Stimulated activated CD4-positive, alpha-beta T cell treated with anti-CD3 and anti-CD28 coated beads, Interleukin-4, amount 100 ng/mL, for 1 hour (primary cell): ENCODE measurements around the gene KCNAB2.

ENCODE experiments used
- DNase-seq: peaks from one replicate; pipeline ENCODE4 v3.0.0-alpha.2; 2020

The KCNAB2 gene

DNA sequence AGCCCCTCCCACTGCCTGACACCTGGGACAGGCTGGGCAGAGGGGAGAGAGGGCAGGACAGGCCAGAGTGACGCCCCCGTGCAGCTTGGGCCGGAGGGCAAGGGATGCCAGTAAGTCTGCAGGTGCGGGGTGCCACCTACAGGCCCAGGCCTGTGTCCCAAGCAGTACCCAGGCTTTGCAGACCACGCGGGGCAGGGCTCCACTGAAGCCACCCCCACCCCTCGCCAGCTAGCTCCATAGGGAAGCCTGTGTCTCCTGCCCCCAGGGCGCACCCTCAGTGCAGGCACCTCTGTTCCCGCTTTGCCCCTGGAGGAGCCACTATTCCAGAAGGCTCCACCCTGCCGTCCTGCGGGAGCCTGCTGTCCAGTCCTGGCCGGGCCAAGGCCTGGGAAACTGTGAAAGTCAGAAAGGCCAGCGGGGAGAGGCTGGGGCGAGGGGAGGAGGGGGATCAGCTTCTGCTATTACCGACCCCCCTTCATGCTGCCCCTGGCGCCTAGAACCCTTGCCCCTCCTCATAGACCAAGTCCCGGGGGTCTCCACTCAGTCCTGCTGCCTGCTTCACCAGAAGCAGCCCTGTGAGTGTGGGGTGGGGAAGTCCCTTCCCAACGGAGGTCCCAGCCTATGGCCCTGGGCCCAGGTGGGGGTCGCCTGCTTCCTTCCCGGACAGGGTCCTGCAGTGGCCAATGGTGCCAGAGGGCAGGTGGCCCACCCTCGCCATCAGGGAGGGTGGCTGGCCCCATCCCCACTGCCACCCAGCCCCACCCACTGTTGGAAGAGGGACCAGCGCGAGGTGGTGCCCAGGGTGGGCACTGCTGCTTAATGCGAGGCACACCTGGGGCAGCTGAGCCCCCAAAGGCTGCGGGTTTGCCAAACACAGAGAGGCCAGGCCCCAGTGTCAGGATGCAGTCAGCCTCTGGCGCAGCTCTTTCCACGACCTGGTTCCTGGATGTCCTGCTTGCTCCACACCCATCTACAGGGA lies 54.4 kb downstream of the KCNAB2 start:
- no peak for DNase-seq

DNA sequence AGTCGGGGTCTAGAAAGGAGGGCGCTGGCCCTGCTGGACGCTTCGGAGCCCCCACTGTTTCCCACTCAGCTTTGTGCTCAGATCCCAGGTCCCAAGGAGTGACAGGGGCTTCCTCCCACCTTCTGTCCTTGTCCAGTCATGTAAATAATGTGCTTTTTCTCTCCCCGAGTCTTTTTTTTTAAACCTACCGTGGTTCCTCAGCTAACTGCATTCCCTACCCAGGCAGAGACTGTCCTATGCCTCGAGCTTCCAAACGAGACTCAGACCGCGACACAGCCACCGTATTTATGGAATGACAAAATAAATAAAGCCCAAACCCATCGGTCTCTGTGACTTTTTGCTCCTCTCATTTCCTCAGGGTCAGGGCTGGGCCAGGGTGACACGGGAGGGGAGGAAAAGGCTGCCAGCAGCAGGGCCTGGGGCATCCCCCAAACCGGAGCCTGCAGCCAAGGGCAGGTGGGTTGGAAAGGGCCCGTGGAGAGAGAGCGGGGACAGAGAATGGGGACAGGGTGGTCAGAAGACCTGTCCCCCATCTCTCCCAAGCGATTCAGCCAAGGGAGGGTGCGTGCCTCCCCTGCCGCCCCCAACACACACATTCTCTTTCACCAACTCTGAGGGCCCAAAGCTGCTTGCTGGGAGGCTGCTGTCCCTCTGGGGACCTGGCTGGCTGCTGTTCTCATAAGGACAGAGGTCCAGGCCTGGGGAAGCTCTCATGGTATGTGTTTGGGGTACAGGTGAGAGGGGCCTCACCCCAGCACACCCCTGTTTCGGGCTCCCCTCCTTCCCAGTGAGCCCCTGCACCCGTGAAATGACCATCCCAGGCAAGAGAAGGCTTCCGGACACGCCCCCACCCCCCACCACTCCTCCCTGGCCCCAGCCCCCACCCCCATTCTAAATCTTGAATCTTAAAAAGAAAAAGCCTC lies 55.4 kb downstream of the KCNAB2 start:
- peak; percentile 26 for DNase-seq

GRCh38 chr1:6101826-6102531 lies 56.3 kb downstream of the KCNAB2 start:
- DNase-seq: no peak

- DNase-seq: no peak
These were observed 56.8 kb downstream of the KCNAB2 start for GRCh38 chr1:6102532-6102845.

GRCh38 chr1:6103111-6103853 lies 57.6 kb downstream of the KCNAB2 start:
- DNase-seq: no peak

- no peak for DNase-seq
These were observed 58.3 kb downstream of the KCNAB2 start for GRCh38 chr1:6103854-6104530.

- no peak for DNase-seq
These were observed 58.9 kb downstream of the KCNAB2 start for GRCh38 chr1:6104631-6105030.

GRCh38 chr1:6105218-6105679 lies 59.6 kb downstream of the KCNAB2 start:
- no peak for DNase-seq

DNA sequence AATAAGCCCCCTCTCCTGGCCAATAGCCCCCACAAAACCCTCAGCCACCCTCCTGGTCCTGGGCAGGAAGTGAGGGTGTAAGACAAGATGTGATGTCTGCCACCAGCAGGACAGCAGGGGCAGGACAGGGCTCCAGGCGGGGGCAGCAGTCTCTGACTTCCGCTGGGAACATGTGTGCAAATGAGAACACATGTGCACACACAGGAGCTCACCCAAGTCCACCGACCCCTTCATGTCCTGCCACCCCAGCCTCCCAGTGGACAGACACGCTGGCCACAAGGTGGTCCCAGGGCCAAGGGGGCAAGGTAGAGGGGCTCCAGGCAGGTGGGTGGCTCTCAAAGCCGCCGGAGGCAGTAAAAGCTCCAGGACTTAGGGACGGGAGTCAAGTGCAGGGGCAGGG lies 60.1 kb downstream of the KCNAB2 start:
- DNase-seq: no peak

- no peak for DNase-seq
These were observed 60.6 kb downstream of the KCNAB2 start for GRCh38 chr1:6106321-6106731.

GRCh38 chr1:6106977-6107376 lies 61.3 kb downstream of the KCNAB2 start:
- no peak for DNase-seq

DNA sequence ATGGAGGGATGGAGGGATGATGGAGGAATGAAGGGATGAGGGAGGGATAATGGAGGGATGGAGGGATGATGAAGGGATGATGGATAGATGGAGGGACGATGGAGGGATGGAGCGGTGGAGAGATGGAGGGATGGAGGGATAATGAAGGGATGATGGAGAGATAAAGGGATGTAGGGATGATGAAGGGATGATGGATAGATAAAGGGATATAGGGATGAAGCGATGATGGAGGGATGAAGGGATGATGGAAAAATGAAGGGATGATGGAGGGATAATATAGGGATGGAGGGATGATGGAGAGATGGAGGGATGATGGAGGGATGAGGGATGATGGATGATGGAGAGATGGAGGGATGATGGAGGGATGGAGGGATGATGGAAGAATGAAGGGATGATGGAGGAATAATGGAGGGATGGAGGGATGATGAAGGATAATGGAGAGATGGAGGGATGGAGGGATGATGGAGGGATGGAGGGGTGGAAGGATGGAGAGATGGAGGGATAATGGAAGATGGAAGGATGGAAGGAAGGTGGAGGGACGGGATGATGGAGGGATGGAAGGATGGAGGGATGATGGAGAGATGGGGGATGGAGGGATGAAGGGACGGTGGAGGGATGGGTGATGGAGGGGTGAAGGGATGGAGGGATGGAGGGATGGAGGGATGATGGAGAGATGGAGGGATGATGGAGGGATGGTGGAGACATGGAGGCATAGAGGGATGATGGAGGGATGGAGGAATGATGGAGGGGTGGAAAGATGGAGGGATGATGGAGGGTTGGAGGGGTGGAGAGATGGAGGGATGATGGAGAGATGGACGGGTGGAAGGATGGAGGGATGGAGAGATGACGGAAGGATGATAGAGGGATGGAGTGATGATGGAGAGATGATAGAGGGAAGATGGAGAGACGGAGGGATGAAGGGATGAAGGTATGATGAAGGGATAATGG lies 62.0 kb downstream of the KCNAB2 start:
- no peak for DNase-seq

DNA sequence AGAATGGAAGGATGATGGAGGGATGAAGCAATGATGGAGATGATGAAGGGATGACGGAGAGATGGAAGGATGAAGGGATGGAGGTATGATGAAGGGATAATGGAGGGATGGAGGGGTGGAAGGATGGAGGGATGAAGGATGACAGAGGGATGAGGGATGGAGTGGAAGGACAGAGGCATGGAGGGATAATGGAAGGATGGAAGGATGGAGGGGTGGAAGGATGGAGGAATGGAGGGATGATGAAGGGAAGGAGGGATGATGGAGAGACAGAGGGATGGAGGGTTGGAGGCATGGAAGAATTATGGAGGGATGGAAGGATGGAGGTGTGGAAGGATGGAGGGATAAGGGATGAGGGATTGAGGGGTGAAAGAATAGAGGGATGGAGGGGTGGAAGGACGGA lies 62.8 kb downstream of the KCNAB2 start:
- DNase-seq: no peak

DNA sequence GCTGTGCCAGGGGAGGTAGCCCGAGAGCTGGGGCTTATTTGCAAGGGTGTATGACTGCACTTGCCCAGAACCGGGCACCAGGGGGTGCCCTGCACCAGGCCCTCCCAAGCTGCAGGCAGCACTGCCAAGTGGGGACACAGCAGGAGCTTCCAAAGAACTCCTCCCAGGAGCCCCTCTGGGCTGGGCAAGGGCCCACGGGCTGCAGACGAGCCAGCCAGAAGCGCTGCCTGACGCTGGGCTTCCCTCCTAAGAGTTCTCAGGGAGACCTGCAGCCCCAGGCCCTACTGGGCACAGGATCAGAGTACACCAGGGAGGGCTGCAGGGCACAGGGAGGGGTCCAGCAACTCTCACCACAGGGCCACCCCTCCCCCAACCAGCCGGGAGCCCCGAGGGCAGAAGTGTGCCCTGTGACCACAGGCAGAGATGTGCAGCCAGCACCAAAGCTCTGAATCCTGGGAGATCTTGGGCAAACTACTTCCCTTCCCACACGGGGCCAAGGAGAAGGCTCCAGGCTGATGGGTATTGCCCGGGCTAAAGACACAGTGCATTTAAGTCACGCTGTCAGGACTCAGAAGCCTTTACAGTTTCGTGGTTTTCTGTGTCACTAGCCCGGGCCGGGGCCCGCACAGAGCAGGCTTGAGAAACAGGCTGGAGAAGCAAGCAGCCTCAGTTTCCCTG lies 63.4 kb downstream of the KCNAB2 start:
- DNase-seq: peak; percentile 42

DNA sequence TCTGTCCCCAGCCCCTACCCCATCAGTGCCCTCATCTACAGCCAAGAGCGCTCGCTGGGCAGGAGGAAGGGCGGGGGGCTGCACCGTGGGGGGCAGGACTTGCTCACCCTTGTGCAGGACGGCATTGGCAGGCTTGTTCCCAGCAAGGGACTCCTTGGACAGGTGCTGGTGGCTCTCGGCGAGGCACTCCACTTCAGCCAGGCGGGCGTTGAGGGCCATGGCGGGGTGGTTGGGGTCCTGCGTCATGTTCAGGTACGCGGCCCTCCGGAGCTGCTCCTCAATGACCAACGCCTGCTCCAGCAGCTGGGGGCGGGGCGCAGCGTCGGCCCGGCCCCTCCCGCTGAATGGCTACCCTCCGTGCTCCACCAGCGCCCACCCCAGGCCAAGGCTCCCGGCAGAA lies 64.0 kb downstream of the KCNAB2 start:
- no peak for DNase-seq

GRCh38 chr1:6110326-6110725 lies 64.6 kb downstream of the KCNAB2 start:
- DNase-seq: no peak

GRCh38 chr1:6111571-6111970 lies 65.9 kb downstream of the KCNAB2 start:
- no peak for DNase-seq

GRCh38 chr1:6111991-6112689 lies 66.5 kb downstream of the KCNAB2 start:
- DNase-seq: no peak

GRCh38 chr1:6112690-6113005 lies 67.0 kb downstream of the KCNAB2 start:
- DNase-seq: no peak
